H9 (cell line): ENCODE results near the gene ZBTB48. TPM values are rescaled to one million over a fixed set of nuclear protein-coding genes. Genes with fewer than 3 reads are reported as not detected.
A peak's percentile ranks its signal among the peaks of the same experiment; 100 is the strongest.

Source experiments
- DNase-seq: peaks from one replicate; pipeline ENCODE4 v3.0.0-alpha.2; 2017
- H2AFZ ChIP-seq: one replicate; pipeline ENCODE4 v1.6.1; 2013; ENCODE audit warnings: mild to moderate bottlenecking, low read length, control low read depth, moderate library complexity
- H2AK5ac ChIP-seq: 2 replicates; pipeline ENCODE4 v1.6.1; 2013; ENCODE audit warnings: low read length, control low read depth, mixed read lengths; ENCODE audit not compliant: insufficient read length
- H2BK120ac ChIP-seq: one replicate; pipeline ENCODE4 v1.6.1; 2013; ENCODE audit warnings: low read depth, mild to moderate bottlenecking, low read length, control low read depth, inconsistent platforms; ENCODE audit not compliant: poor library complexity, severe bottlenecking
- H2BK12ac ChIP-seq: 2 replicates; pipeline ENCODE4 v1.6.1; 2013; ENCODE audit warnings: low read length, control low read depth, mixed read lengths, low read depth; ENCODE audit not compliant: insufficient read length
- H2BK15ac ChIP-seq: 2 replicates; pipeline ENCODE4 v1.6.1; 2013; ENCODE audit warnings: low read depth, low read length, control low read depth
- H2BK20ac ChIP-seq: one replicate; pipeline ENCODE4 v1.6.1; 2013; ENCODE audit warnings: low read depth, mild to moderate bottlenecking, low read length, control low read depth, inconsistent platforms; ENCODE audit not compliant: poor library complexity, severe bottlenecking
- H2BK5ac ChIP-seq: 2 replicates; pipeline ENCODE4 v1.6.1; 2013; ENCODE audit warnings: low read length, control low read depth, mixed read lengths; ENCODE audit not compliant: insufficient read length
- H3K14ac ChIP-seq: 2 replicates; pipeline ENCODE4 v1.6.1; 2013; ENCODE audit warnings: low read length, control low read depth; ENCODE audit not compliant: insufficient read depth
- H3K18ac ChIP-seq: 2 replicates; pipeline ENCODE4 v1.6.1; 2013; ENCODE audit warnings: low read depth, mild to moderate bottlenecking, mixed read lengths, low read length, control low read depth; ENCODE audit not compliant: insufficient read length
- H3K23ac ChIP-seq: 2 replicates; pipeline ENCODE4 v1.6.1; 2013; ENCODE audit warnings: low read length, control low read depth, mixed read lengths, low read depth; ENCODE audit not compliant: insufficient read length
- H3K23me2 ChIP-seq: 2 replicates; pipeline ENCODE4 v1.6.1; 2013; ENCODE audit warnings: low read depth, mild to moderate bottlenecking, mixed read lengths, low read length, control low read depth; ENCODE audit not compliant: insufficient read length, poor library complexity, severe bottlenecking
- H3K27ac ChIP-seq: 2 replicates; pipeline ENCODE4 v1.5.1; 2013; ENCODE audit warnings: low read length, control low read depth, mixed read lengths, low read depth; ENCODE audit not compliant: insufficient read length
- H3K27me3 ChIP-seq: 2 replicates; pipeline ENCODE4 v1.6.1; 2013; ENCODE audit warnings: low read length, control low read depth, inconsistent platforms; ENCODE audit not compliant: insufficient read depth
- H3K4ac ChIP-seq: 2 replicates; pipeline ENCODE4 v1.6.1; 2013; ENCODE audit warnings: low read depth, mild to moderate bottlenecking, control low read depth, inconsistent platforms, low read length, moderate library complexity
- H3K4me1 ChIP-seq: 2 replicates; pipeline ENCODE4 v1.6.1; 2013; ENCODE audit warnings: low read length, control low read depth, inconsistent platforms; ENCODE audit not compliant: insufficient read depth
- H3K4me2 ChIP-seq: 2 replicates; pipeline ENCODE4 v1.6.1; 2013; ENCODE audit warnings: low read length, control low read depth, mixed read lengths; ENCODE audit not compliant: insufficient read length, insufficient read depth
- H3K56ac ChIP-seq: 2 replicates; pipeline ENCODE4 v1.6.1; 2013; ENCODE audit warnings: low read depth, mild to moderate bottlenecking, mixed read lengths, low read length, control low read depth; ENCODE audit not compliant: insufficient read length
- H3K79me1 ChIP-seq: 2 replicates; pipeline ENCODE4 v1.6.1; 2013; ENCODE audit warnings: low read depth, mild to moderate bottlenecking, moderate library complexity, low read length, control low read depth, inconsistent platforms; ENCODE audit not compliant: insufficient read depth, poor library complexity, severe bottlenecking
- H3K79me2 ChIP-seq: 2 replicates; pipeline ENCODE4 v1.6.1; 2013; ENCODE audit warnings: low read length, control low read depth, inconsistent platforms; ENCODE audit not compliant: insufficient read depth
- H3K9ac ChIP-seq: 2 replicates; pipeline ENCODE4 v1.6.1; 2013; ENCODE audit warnings: low read length, control low read depth, mixed read lengths; ENCODE audit not compliant: insufficient read length; ENCODE audit errors: extremely low read depth
- H3K9me3 ChIP-seq: one replicate; pipeline ENCODE4 v1.6.1; 2013; ENCODE audit warnings: low read depth, low read length, inconsistent platforms; ENCODE audit not compliant: control insufficient read depth
- H3T11ph ChIP-seq: one replicate; pipeline ENCODE4 v1.6.1; 2013; ENCODE audit warnings: mild to moderate bottlenecking, low read length, control low read depth, inconsistent platforms
- H4K20me1 ChIP-seq: one replicate; pipeline ENCODE4 v1.6.1; 2013; ENCODE audit not compliant: control insufficient read depth, insufficient read length, insufficient read depth
- H4K5ac ChIP-seq: 2 replicates; pipeline ENCODE4 v1.6.1; 2013; ENCODE audit warnings: low read depth, mild to moderate bottlenecking, mixed read lengths, low read length, control low read depth; ENCODE audit not compliant: insufficient read length
- H4K8ac ChIP-seq: replicated peaks from 2 replicates; pipeline ENCODE4 v1.6.1; 2013; ENCODE audit warnings: low read length, control low read depth, mixed read lengths, low read depth; ENCODE audit not compliant: insufficient read length
- H4K91ac ChIP-seq: 2 replicates; pipeline ENCODE4 v1.6.1; 2013; ENCODE audit warnings: low read depth, mild to moderate bottlenecking, moderate library complexity, mixed read lengths, low read length, control low read depth; ENCODE audit not compliant: insufficient read length
- H3K27ac Mint-ChIP-seq, 3 experiments: 2 replicates in 2 of 3; 3 replicates in 1 of 3; pipeline ENCODE4 v1.8.0; 2020 to 2021; ENCODE audit warnings: mixed read lengths in 3 of 3, mild to moderate bottlenecking in 1 of 3, moderate library complexity in 1 of 3
- H3K27me3 Mint-ChIP-seq: 2 replicates; pipeline ENCODE4 v1.8.0; 2021; ENCODE audit warnings: low read depth, mild to moderate bottlenecking, moderate library complexity, mixed read lengths
- H3K36me3 Mint-ChIP-seq, 3 experiments: 2 replicates in 2 of 3; 3 replicates in 1 of 3; pipeline ENCODE4 v1.8.0; 2020 to 2021; ENCODE audit warnings: low read depth in 3 of 3, mixed read lengths in 3 of 3; ENCODE audit not compliant: insufficient read depth in 1 of 3
- H3K4me1 Mint-ChIP-seq, 2 experiments: 2 replicates each; pipeline ENCODE4 v1.8.0; 2020; ENCODE audit warnings: mixed read lengths in 2 of 2
- H3K4me3 Mint-ChIP-seq, 2 experiments: 2 replicates in 1 of 2; 3 replicates in 1 of 2; pipeline ENCODE4 v1.8.0; 2020 to 2021; ENCODE audit warnings: mild to moderate bottlenecking in 2 of 2, mixed read lengths in 2 of 2, moderate library complexity in 1 of 2
- H3K9me3 Mint-ChIP-seq, 2 experiments: 2 replicates in 1 of 2; 3 replicates in 1 of 2; pipeline ENCODE4 v1.8.0; 2020; ENCODE audit warnings: mild to moderate bottlenecking in 2 of 2, mixed read lengths in 2 of 2, moderate library complexity in 1 of 2
- CTCF ChIP-seq: fragments of 200-600 bp; sonication (generic); conservative IDR thresholded peaks from 3 replicates; pipeline ENCODE4 v1.8.0; 2021; ENCODE audit warnings: antibody characterized with exemption, mild to moderate bottlenecking
- WGBS: extraction: QIAGEN DNeasy Blood & Tissue Kit; methylation state at CpG from one replicate; pipeline ENCODE4 v1.1.7; 2013; ENCODE audit warnings: missing lambda C conversion rate, low lambda C conversion rate, mixed read lengths; ENCODE audit not compliant: insufficient read length; ENCODE audit errors: extremely low coverage; 5-methylcytosine and 5-hydroxymethylcytosine counted together
- total RNA-seq: library from RNA; stranded (reverse); gene quantifications from 2 replicates; pipeline ENCODE4 v1.2.1, GENCODE V29; 2021

ZBTB48 gene
- total RNA-seq, 1 experiment from 2014 or later = 33.2 TPM

- H2BK12ac ChIP-seq = no peak overlapping the region
- H3K27me3 ChIP-seq = no peaks in the 10 kb centered on the region
- Mint-ChIP-seq H3K36me3 (peaks cover 0 to 9% (median 2%) of the 10 kb centered on the region in 3 experiments; a peak in 4 of 7 replicates), H3K9me3 (no peaks in the 10 kb centered on the region; a peak in 1 of 5 replicates), H3K4me1 (peaks cover 16 to 17% of the 10 kb centered on the region in 2 experiments), H3K27ac (peak overlapping the region; percentile 75 to 87 (median 76); a peak in 3 of 7 replicates), H3K27me3 (peaks cover 17% of the 10 kb centered on the region), H3K4me3 (peak overlapping the region; percentile 92 to 95; a peak in 4 of 5 replicates)
- no peaks in the 10 kb centered on the region for H3K9me3 ChIP-seq
- peaks cover 7% of the 10 kb centered on the region for H3K23me2 ChIP-seq
- H4K8ac ChIP-seq = no peak overlapping the region
- no peak overlapping the region for H2BK20ac ChIP-seq
- peak overlapping the region; percentile 27 for H3K14ac ChIP-seq
- no peak overlapping the region for H4K5ac ChIP-seq
- no peak overlapping the region for H2AFZ ChIP-seq
- DNase-seq = no peak
- no peak overlapping the region for H3K9ac ChIP-seq
- H3K23ac ChIP-seq = no peak overlapping the region
- no peaks in the 10 kb centered on the region for H3K79me2 ChIP-seq
- H3K56ac ChIP-seq = no peak overlapping the region
- no peak overlapping the region for H4K91ac ChIP-seq
- H2AK5ac ChIP-seq = no peak overlapping the region
- H2BK15ac ChIP-seq = no peak overlapping the region
- no peak for TF ChIP-seq CTCF
- H3K79me1 ChIP-seq = peaks cover 4% of the 10 kb centered on the region
- no peak overlapping the region for H3T11ph ChIP-seq
- no peaks in the 10 kb centered on the region for H4K20me1 ChIP-seq
- peak overlapping the region; percentile 18 for H3K18ac ChIP-seq
- peak overlapping the region; percentile 60 for H3K4me2 ChIP-seq
- no CpG with 5 or more reads among the region's 14 CpGs for WGBS
- H3K27ac ChIP-seq = no peak overlapping the region
- no peak overlapping the region for H2BK120ac ChIP-seq
- no peak overlapping the region for H2BK5ac ChIP-seq
- no peaks in the 10 kb centered on the region; the same call in 1 of the 2 replicates for H3K4me1 ChIP-seq
- no peak overlapping the region for H3K4ac ChIP-seq
Measured at GRCh38 chr1:6578624-6579373, 995 bp upstream of the ZBTB48 start.
